ENCODE results near the gene SBF2. TPM values are rescaled to one million over a fixed set of nuclear protein-coding genes. Genes with fewer than 3 reads are reported as not detected.
A peak's percentile ranks its signal among the peaks of the same experiment; 100 is the strongest.

Gene SBF2
- total RNA-seq, 2 donors from 2014 or later = 30.5 to 47.0 TPM

DNA sequence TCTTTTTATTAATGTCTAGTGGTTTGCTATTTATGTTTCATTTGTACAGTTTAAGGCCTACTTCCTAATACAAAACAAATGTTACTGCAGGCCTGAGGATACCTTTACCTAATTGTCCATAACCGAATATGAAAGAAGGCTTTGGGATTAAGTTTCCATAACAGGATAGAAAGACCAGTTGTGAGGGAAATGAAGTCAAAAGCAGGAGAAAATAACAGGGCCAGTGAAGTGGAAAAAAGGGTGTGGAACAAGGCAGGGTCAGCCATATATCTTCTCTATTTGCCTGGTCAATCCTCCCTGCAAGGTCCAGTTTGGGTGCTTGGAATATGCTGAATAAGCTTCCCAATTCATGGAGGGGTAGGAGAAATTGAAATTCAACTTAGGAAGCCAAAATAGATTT lies 418.6 kb downstream of the SBF2 start:
- no peak overlapping the region for H3K9ac ChIP-seq (ENCODE audit: low read depth in 2 of 2, low read length in 2 of 2)
- H3K4me3 ChIP-seq = no peak overlapping the region
- no peak for TF ChIP-seq CTCF (IDR thresholded peaks at IDR 0.05)
- no peaks in the 10 kb centered on the region for H3K9me3 ChIP-seq
- no peaks in the 10 kb centered on the region for H3K27me3 ChIP-seq
- no peak for DNase-seq
- intact Hi-C loops (cut with DNase I) = no loop called here
- H3K4me1 ChIP-seq = peaks cover 2% of the 10 kb centered on the region
- H3K36me3 ChIP-seq = no peaks in the 10 kb centered on the region
- H3K27ac ChIP-seq = no peak overlapping the region

GRCh38 chr11:9874466-9874865 lies 419.6 kb downstream of the SBF2 start:
- Histone ChIP-seq H3K9me3 (no peaks in the 10 kb centered on the region), H3K4me1 (peaks cover 2% of the 10 kb centered on the region), H3K4me3 (no peak overlapping the region), H3K36me3 (no peaks in the 10 kb centered on the region), H3K27me3 (no peaks in the 10 kb centered on the region), H3K27ac (no peak overlapping the region), H3K9ac (ENCODE audit: low read depth in 2 of 2, low read length in 2 of 2) (no peak overlapping the region)
- intact Hi-C loops (cut with DNase I) = no loop called here
- no peak for TF ChIP-seq CTCF (IDR thresholded peaks at IDR 0.05)
- no peak for DNase-seq

DNA sequence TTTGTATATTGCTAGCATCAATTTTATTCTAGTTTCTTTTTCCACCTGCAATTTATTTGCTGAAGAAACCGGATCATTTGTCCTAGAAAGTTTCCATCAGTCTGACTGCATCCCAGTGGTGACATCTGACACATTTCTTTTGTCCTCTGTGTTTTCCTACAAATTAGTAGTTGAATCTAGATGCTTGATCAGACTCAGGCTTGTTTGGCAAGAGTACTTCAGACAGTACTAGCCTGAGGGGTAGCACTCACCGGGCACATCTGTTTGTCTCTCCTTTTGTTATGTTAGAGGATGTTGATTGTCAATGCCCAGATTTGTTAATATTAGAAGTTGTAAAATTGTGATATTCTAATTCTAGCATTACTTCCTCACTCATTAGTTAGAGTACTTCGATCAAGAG lies 425.4 kb downstream of the SBF2 start:
- intact Hi-C loops (cut with DNase I) = loop anchor here (10.0 kb wide), 1 partner anchor 456 kb away; no protein-coding TSS in a partner anchor
- no peak for DNase-seq
- Histone ChIP-seq H3K4me3 (no peak overlapping the region), H3K9ac (ENCODE audit: low read depth in 2 of 2, low read length in 2 of 2) (no peak overlapping the region), H3K27ac (no peak overlapping the region), H3K9me3 (no peaks in the 10 kb centered on the region), H3K4me1 (no peaks in the 10 kb centered on the region), H3K36me3 (no peaks in the 10 kb centered on the region), H3K27me3 (no peaks in the 10 kb centered on the region)
- no peak for TF ChIP-seq CTCF (IDR thresholded peaks at IDR 0.05)

- no peak overlapping the region for H3K27ac ChIP-seq
- intact Hi-C loops (cut with DNase I) = loop anchor here (5.0 to 10.0 kb wide), 3 partner anchors 114 to 462 kb away; no protein-coding TSS in a partner anchor
- TF ChIP-seq CTCF (IDR thresholded peaks at IDR 0.05) = no peak
Observed at GRCh38 chr11:9862981-9863380, 431.0 kb downstream of the SBF2 start.

GRCh38 chr11:9861860-9862725 lies 431.9 kb downstream of the SBF2 start:
- DNase-seq = peak; percentile 66
- TF ChIP-seq CTCF (IDR thresholded peaks at IDR 0.05) = peak; percentile 73
- H3K9me3 ChIP-seq = no peaks in the 10 kb centered on the region
- H3K4me1 ChIP-seq = peaks cover 6% of the 10 kb centered on the region
- H3K27me3 ChIP-seq = no peaks in the 10 kb centered on the region
- H3K36me3 ChIP-seq = no peaks in the 10 kb centered on the region
- intact Hi-C loops (cut with DNase I) = loop anchor here (5.0 to 10.0 kb wide), 3 partner anchors 115 to 463 kb away; no protein-coding TSS in a partner anchor
- H3K4me3 ChIP-seq = no peak overlapping the region
- no peak overlapping the region for H3K27ac ChIP-seq
- no peak overlapping the region for H3K9ac ChIP-seq (ENCODE audit: low read depth in 2 of 2, low read length in 2 of 2)

More at GRCh38 chr11:9862981-9863380, 431.0 kb downstream of the SBF2 start:
- Histone ChIP-seq H3K4me1 (peaks cover 6% of the 10 kb centered on the region), H3K27me3 (no peaks in the 10 kb centered on the region), H3K4me3 (no peak overlapping the region), H3K9me3 (no peaks in the 10 kb centered on the region), H3K9ac (ENCODE audit: low read depth in 2 of 2, low read length in 2 of 2) (no peak overlapping the region), H3K36me3 (no peaks in the 10 kb centered on the region)
- no peak for DNase-seq

Measured in colonic mucosa (tissue), 4 donors.